H1 (cell line): ENCODE measurements around the gene SNRNP200.

Experiments
- CEBPB ChIP-seq: IDR thresholded peaks from 2 replicates; pipeline ENCODE4 v1.6.1; 2012; ENCODE audit warnings: low read depth, low read length
- CHD1 ChIP-seq: IDR thresholded peaks from 2 replicates; pipeline ENCODE4 v1.6.1; 2012; ENCODE audit warnings: low read depth, low read length, improper control_type of control experiment
- CTCF ChIP-seq, 3 experiments: IDR thresholded peaks; 1 replicate in 2 of 3; 2 replicates in 1 of 3; pipeline versions ENCODE4 v1.5.1 to v1.6.1; 2011; ENCODE audit warnings: low read length in 3 of 3, mild to moderate bottlenecking in 3 of 3, inconsistent platforms in 2 of 3, low read depth in 1 of 3, moderate library complexity in 1 of 3; ENCODE audit not compliant: insufficient read depth in 1 of 3; ENCODE audit errors: control extremely low read depth in 1 of 3
- EGR1 ChIP-seq: IDR thresholded peaks from 2 replicates; pipeline ENCODE4 v1.6.1; 2011; ENCODE audit warnings: low read depth, low read length, borderline replicate concordance
- EP300 ChIP-seq, 2 experiments: IDR thresholded peaks; 1 replicate in 1 of 2; 2 replicates in 1 of 2; pipeline ENCODE4 v1.6.1; 2011 to 2012; ENCODE audit warnings: low read depth in 2 of 2, low read length in 2 of 2, mild to moderate bottlenecking in 2 of 2, borderline replicate concordance in 1 of 2, inconsistent platforms in 1 of 2, moderate library complexity in 1 of 2
- HDAC6 ChIP-seq: IDR thresholded peaks from one replicate; pipeline ENCODE4 v1.7.1; 2012; ENCODE audit warnings: low read depth, mild to moderate bottlenecking, inconsistent platforms, low read length, moderate library complexity
- MAFK ChIP-seq: IDR thresholded peaks from 2 replicates; pipeline ENCODE4 v1.6.1; 2012; ENCODE audit warnings: low read depth, mild to moderate bottlenecking, improper control_type of control experiment, low read length
- MAX ChIP-seq: IDR thresholded peaks from 2 replicates; pipeline ENCODE4 v1.6.1; 2012; ENCODE audit warnings: inconsistent platforms
- POLR2A ChIP-seq, 2 experiments: IDR thresholded peaks; 1 replicate in 1 of 2; 2 replicates in 1 of 2; pipeline ENCODE4 v1.6.1; 2011; ENCODE audit warnings: low read depth in 2 of 2, low read length in 2 of 2, mild to moderate bottlenecking in 2 of 2; ENCODE audit errors: control extremely low read depth in 1 of 2
- POLR2AphosphoS5 ChIP-seq: IDR thresholded peaks from 2 replicates; pipeline ENCODE4 v1.6.1; 2011; ENCODE audit warnings: low read depth, low read length
- SIN3A ChIP-seq, 2 experiments: IDR thresholded peaks in 1 of 2; conservative IDR thresholded peaks in 1 of 2; 2 replicates each; pipeline ENCODE4 v1.6.1; 2011 to 2012; ENCODE audit warnings: low read length in 2 of 2, improper control_type of control experiment in 1 of 2, low read depth in 1 of 2, mild to moderate bottlenecking in 1 of 2
- SRF ChIP-seq: IDR thresholded peaks from 2 replicates; pipeline ENCODE4 v1.6.1; 2011; ENCODE audit warnings: mild to moderate bottlenecking, low read depth, low read length, moderate library complexity
- USF2 ChIP-seq: IDR thresholded peaks from 2 replicates; pipeline ENCODE4 v1.6.1; 2011; ENCODE audit warnings: low read length, improper control_type of control experiment

GRCh38 chr2:96305091-96305978, at the start of gene SNRNP200:
- TF ChIP-seq USF2 (no peak), EGR1 (peak; percentile 92), SIN3A (conservative IDR thresholded peaks at IDR 0.05 in 1 of 2, IDR thresholded peaks at IDR 0.05 in 1 of 2; ENCODE audit: low read depth in 1 of 2, low read length in 2 of 2) (peak; percentile 52 to 96; a peak in 2 of 4 replicates), CHD1 (no peak), CTCF (IDR thresholded peaks at IDR 0.05; ENCODE audit: control extremely low read depth in 1 of 3, insufficient read depth in 1 of 3, low read depth in 1 of 3, low read length in 3 of 3) (no peak), POLR2A (IDR thresholded peaks at IDR 0.05; ENCODE audit: control extremely low read depth in 1 of 2, low read depth in 2 of 2, low read length in 2 of 2) (peak; percentile 60 to 85), MAFK (no peak; the same call in 1 of the 2 replicates), SRF (no peak), POLR2AphosphoS5 (peak; percentile 78), EP300 (IDR thresholded peaks at IDR 0.05; ENCODE audit: borderline replicate concordance in 1 of 2, low read depth in 2 of 2, low read length in 2 of 2) (0 out of 3 replicates have a peak, but pooled peaks of 1 of the 2 experiments have one; percentile 4), MAX (peak; percentile 67; the same call in 1 of the 2 replicates), CEBPB (no peak), HDAC6 (no peak)
